MM.1S (cell line): ENCODE results near the gene NRXN3.

ENCODE experiments used
- DNase-seq: peaks from one replicate; pipeline ENCODE4 v3.0.0-alpha.2; 2015
- H2AFZ ChIP-seq: fragments of 300-600 bp; sonication (generic); 2 replicates; pipeline ENCODE4 v1.6.0; 2016; ENCODE audit warnings: antibody characterized with exemption, low read length
- H3F3A ChIP-seq: fragments of 300-600 bp; sonication (generic); 2 replicates; pipeline ENCODE4 v1.6.1; 2016; ENCODE audit warnings: mild to moderate bottlenecking, antibody characterized with exemption, low read length, moderate library complexity, mixed read lengths; ENCODE audit not compliant: insufficient read depth
- H3K27ac ChIP-seq: fragments of 300-600 bp; sonication (generic); 2 replicates; pipeline ENCODE4 v1.5.1; 2016; ENCODE audit warnings: mild to moderate bottlenecking, low read length
- H3K27me3 ChIP-seq: fragments of 300-600 bp; sonication (generic); replicated peaks from 2 replicates; pipeline ENCODE4 v1.6.0; 2016; ENCODE audit warnings: low read length; ENCODE audit not compliant: insufficient read depth
- H3K36me3 ChIP-seq: fragments of 300-600 bp; sonication (generic); replicated peaks from 2 replicates; pipeline ENCODE4 v1.6.1; 2016; ENCODE audit warnings: mild to moderate bottlenecking, low read length, mixed read lengths; ENCODE audit not compliant: insufficient read depth
- H3K4me1 ChIP-seq: fragments of 300-600 bp; sonication (generic); 2 replicates; pipeline ENCODE4 v1.6.1; 2016; ENCODE audit warnings: low read length, mixed read lengths
- H3K4me2 ChIP-seq: fragments of 300-600 bp; sonication (generic); 2 replicates; pipeline ENCODE4 v1.6.0; 2016; ENCODE audit warnings: low read depth, low read length
- H3K4me3 ChIP-seq: fragments of 300-600 bp; sonication (generic); 2 replicates; pipeline ENCODE4 v1.5.1; 2016; ENCODE audit warnings: low read length, mixed read lengths
- H3K79me2 ChIP-seq: fragments of 300-600 bp; sonication (generic); 2 replicates; pipeline ENCODE4 v1.6.1; 2016; ENCODE audit warnings: mixed run types, low read length, mixed read lengths
- H3K9ac ChIP-seq: fragments of 300-600 bp; sonication (generic); 2 replicates; pipeline ENCODE4 v1.6.1; 2016; ENCODE audit warnings: low read length, mixed read lengths
- H3K9me2 ChIP-seq: fragments of 300-600 bp; sonication (generic); replicated peaks from 2 replicates; pipeline ENCODE4 v1.6.1; 2016; ENCODE audit warnings: mild to moderate bottlenecking, low read length, mixed read lengths; ENCODE audit not compliant: insufficient read depth
- H3K9me3 ChIP-seq: fragments of 300-600 bp; sonication (generic); replicated peaks from 2 replicates; pipeline ENCODE4 v1.6.1; 2016; ENCODE audit warnings: mild to moderate bottlenecking, low read length, mixed read lengths; ENCODE audit not compliant: insufficient read depth
- H4K20me1 ChIP-seq: fragments of 300-600 bp; sonication (generic); 2 replicates; pipeline ENCODE4 v1.6.1; 2016; ENCODE audit warnings: mild to moderate bottlenecking, low read length, moderate library complexity, mixed read lengths; ENCODE audit not compliant: insufficient read depth
- CTCF ChIP-seq: fragments of 300-600 bp; sonication (generic); IDR thresholded peaks from 2 replicates; pipeline ENCODE4 v1.5.1; 2016; ENCODE audit warnings: antibody characterized with exemption, low read length, mixed read lengths
- EZH2 ChIP-seq: fragments of 300-600 bp; sonication (generic); optimal IDR thresholded peaks from 2 replicates; pipeline ENCODE3; 2017; ENCODE audit warnings: low read depth, mild to moderate bottlenecking, antibody characterized with exemption, low read length, mixed read lengths
- EZH2phosphoT487 ChIP-seq: fragments of 300-600 bp; sonication (generic); IDR thresholded peaks from 2 replicates; pipeline ENCODE4 v1.6.1; 2018; ENCODE audit warnings: antibody characterized with exemption, low read length

The NRXN3 gene

GRCh38 chr14:79265366-79265946 lies 1095.3 kb downstream of the NRXN3 start:
- no peak overlapping the region for H3K27ac ChIP-seq
- H2AFZ ChIP-seq, result no peak overlapping the region
- DNase-seq, result no peak
- no peaks in the 10 kb centered on the region for H3K9me2 ChIP-seq
- no peaks in the 10 kb centered on the region for H3K79me2 ChIP-seq
- no peak overlapping the region for H3K4me3 ChIP-seq
- no peaks in the 10 kb centered on the region for H3F3A ChIP-seq
- H4K20me1 ChIP-seq, result no peaks in the 10 kb centered on the region
- no peaks in the 10 kb centered on the region for H3K9me3 ChIP-seq
- TF ChIP-seq CTCF, result no peak
- TF ChIP-seq EZH2phosphoT487, result no peak
- TF ChIP-seq EZH2, result no peak
- H3K4me2 ChIP-seq, result no peak overlapping the region
- no peaks in the 10 kb centered on the region for H3K27me3 ChIP-seq
- H3K4me1 ChIP-seq, result no peaks in the 10 kb centered on the region
- no peaks in the 10 kb centered on the region for H3K36me3 ChIP-seq
- H3K9ac ChIP-seq, result no peak overlapping the region

- no peak overlapping the region for H3K9ac ChIP-seq
- no peak overlapping the region for H3K4me2 ChIP-seq
- H4K20me1 ChIP-seq, result no peaks in the 10 kb centered on the region
- TF ChIP-seq CTCF (no peak), EZH2 (no peak), EZH2phosphoT487 (no peak)
- no peaks in the 10 kb centered on the region for H3K9me3 ChIP-seq
- H3K79me2 ChIP-seq, result no peaks in the 10 kb centered on the region
- DNase-seq, result no peak
- no peaks in the 10 kb centered on the region for H3K36me3 ChIP-seq
- no peaks in the 10 kb centered on the region for H3K27me3 ChIP-seq
- H3K4me1 ChIP-seq, result no peaks in the 10 kb centered on the region
- no peak overlapping the region for H3K27ac ChIP-seq
- H3K4me3 ChIP-seq, result no peak overlapping the region
- H2AFZ ChIP-seq, result no peak overlapping the region
- H3K9me2 ChIP-seq, result no peaks in the 10 kb centered on the region
- H3F3A ChIP-seq, result no peaks in the 10 kb centered on the region
Observed at GRCh38 chr14:79270361-79270760, 1100.2 kb downstream of the NRXN3 start.

- Histone ChIP-seq H3K27ac (no peak overlapping the region), H2AFZ (no peak overlapping the region), H3F3A (no peaks in the 10 kb centered on the region), H3K4me2 (no peak overlapping the region), H3K4me1 (no peaks in the 10 kb centered on the region), H3K9me2 (no peaks in the 10 kb centered on the region), H3K9me3 (no peaks in the 10 kb centered on the region), H3K27me3 (no peaks in the 10 kb centered on the region), H3K4me3 (no peak overlapping the region), H3K36me3 (no peaks in the 10 kb centered on the region), H3K79me2 (no peaks in the 10 kb centered on the region), H4K20me1 (no peaks in the 10 kb centered on the region), H3K9ac (no peak overlapping the region)
- DNase-seq, result no peak
- no peak for TF ChIP-seq EZH2phosphoT487
- TF ChIP-seq CTCF, result no peak
- no peak for TF ChIP-seq EZH2
Observed at GRCh38 chr14:79271122-79271521, 1100.9 kb downstream of the NRXN3 start.
